Measurements from ENCODE around the gene ADAMTS9.

DNA sequence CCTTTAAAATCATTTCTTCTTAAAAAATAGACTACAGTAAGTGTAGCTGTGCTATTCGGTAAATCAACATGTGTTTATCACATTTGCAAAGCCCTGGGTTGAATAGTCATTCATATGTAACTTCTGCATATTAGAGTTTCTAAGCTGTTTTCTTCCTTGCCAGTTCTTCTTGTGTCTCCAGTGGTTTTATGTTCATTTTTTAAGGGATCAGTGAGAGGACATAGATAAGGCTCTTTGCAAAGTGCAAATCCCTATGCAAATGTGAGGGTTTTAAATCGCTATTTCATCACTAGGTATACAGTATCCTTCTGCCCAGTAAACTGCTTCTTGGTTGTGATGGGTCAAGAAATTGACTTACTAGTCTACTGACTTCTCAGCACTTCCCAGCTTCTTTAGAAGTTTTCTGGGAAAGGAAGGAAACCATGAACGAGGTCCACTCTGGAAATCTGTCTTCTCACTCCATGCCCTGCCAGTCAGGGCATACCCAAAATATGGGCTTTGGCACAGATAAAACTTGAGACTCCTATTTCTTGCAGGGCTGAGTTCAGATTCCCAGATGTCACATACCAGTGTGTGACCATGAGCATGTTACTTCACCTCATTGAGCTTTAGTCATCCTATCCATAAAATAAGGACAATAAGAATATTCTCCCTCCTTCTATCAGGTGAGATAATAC, 38.8 kb upstream of the ADAMTS9 start:
- TF ChIP-seq, protein P1, sequence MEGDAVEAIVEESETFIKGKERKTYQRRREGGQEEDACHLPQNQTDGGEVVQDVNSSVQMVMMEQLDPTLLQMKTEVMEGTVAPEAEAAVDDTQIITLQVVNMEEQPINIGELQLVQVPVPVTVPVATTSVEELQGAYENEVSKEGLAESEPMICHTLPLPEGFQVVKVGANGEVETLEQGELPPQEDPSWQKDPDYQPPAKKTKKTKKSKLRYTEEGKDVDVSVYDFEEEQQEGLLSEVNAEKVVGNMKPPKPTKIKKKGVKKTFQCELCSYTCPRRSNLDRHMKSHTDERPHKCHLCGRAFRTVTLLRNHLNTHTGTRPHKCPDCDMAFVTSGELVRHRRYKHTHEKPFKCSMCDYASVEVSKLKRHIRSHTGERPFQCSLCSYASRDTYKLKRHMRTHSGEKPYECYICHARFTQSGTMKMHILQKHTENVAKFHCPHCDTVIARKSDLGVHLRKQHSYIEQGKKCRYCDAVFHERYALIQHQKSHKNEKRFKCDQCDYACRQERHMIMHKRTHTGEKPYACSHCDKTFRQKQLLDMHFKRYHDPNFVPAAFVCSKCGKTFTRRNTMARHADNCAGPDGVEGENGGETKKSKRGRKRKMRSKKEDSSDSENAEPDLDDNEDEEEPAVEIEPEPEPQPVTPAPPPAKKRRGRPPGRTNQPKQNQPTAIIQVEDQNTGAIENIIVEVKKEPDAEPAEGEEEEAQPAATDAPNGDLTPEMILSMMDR (IDR thresholded peaks at IDR 0.05), result no peak
- TF ChIP-seq POLR2A (IDR thresholded peaks at IDR 0.05), result no peak
